Transverse colon (tissue), 4 donors: ENCODE results near the gene MSI2. TPM values are rescaled to one million over a fixed set of nuclear protein-coding genes. Genes with fewer than 3 reads are reported as not detected.
A peak's percentile ranks its signal among the peaks of the same experiment; 100 is the strongest.

Experiments
- DNase-seq: peaks from one replicate; pipeline ENCODE4 v3.0.0-alpha.2; 2019
- H3K27ac ChIP-seq, 4 donors: fragments of 200-600 bp; sonication (generic); 2 replicates each; pipeline ENCODE4 v1.5.1; 2016 to 2018; ENCODE audit warnings: inconsistent platforms in 4 of 4
- H3K27me3 ChIP-seq: fragments of 200-600 bp; sonication (generic); 2 replicates; pipeline ENCODE4 v1.5.1; 2017; ENCODE audit warnings: inconsistent platforms
- H3K36me3 ChIP-seq, 4 donors: fragments of 200-600 bp; sonication (generic); 2 replicates each; pipeline ENCODE4 v1.5.1; 2017 to 2019; ENCODE audit warnings: inconsistent platforms in 4 of 4
- H3K4me1 ChIP-seq, 4 donors: fragments of 200-600 bp; sonication (generic); 2 replicates each; pipeline ENCODE4 v1.5.1; 2017 to 2020; ENCODE audit warnings: inconsistent platforms in 4 of 4
- H3K4me3 ChIP-seq, 4 donors: fragments of 200-600 bp; sonication (generic); 1 replicate in 1 of 4; 2 replicates in 3 of 4; pipeline versions ENCODE4 v1.5.1 to v1.6.1; 2017 to 2019; ENCODE audit warnings: inconsistent platforms in 4 of 4
- H3K9me3 ChIP-seq, 2 donors: fragments of 200-600 bp; sonication (generic); 2 replicates each; pipeline ENCODE4 v1.5.1; 2017 to 2019; ENCODE audit warnings: inconsistent platforms in 2 of 2
- EP300 ChIP-seq: sonication (generic); formaldehyde crosslinking; IDR thresholded peaks from one replicate; pipeline ENCODE4 v1.6.1; 2017; ENCODE audit warnings: antibody characterized with exemption, low read depth
- POLR2A ChIP-seq: fragments of 450-650 bp; IDR thresholded peaks from one replicate; pipeline ENCODE4 v1.6.1; 2016; ENCODE audit warnings: antibody characterized with exemption, mild to moderate bottlenecking, moderate library complexity
- POLR2AphosphoS5 ChIP-seq, 3 donors: sonication (generic); formaldehyde crosslinking; IDR thresholded peaks; one replicate each; pipeline ENCODE4 v1.6.1; 2016; ENCODE audit warnings: antibody characterized with exemption in 3 of 3
- WGBS, 2 donors: methylation state at CpG; one replicate each; pipeline ENCODE4 v1.1.5; 2018; ENCODE audit warnings: low coverage in 1 of 2; 5-methylcytosine and 5-hydroxymethylcytosine counted together
- in situ Hi-C, 4 donors: fragments of 200-750 bp; cut with MboI; loops; one replicate each; pipeline versions ENCODE4 v1.15.0 to v1.15.1; 2017; ENCODE audit warnings: low sequenced_read_pairs in 3 of 4, low pct_ligation_motif_present in 1 of 4, low pct_unique_long_range_greater_than_20kb in 1 of 4
- intact Hi-C: fragments of 100-400 bp; cut with DNase I; formaldehyde crosslinking; loops from one replicate; pipeline ENCODE4 v1.15.1; 2023; ENCODE audit warnings: low total_unique reads
- total RNA-seq, 4 donors: library from RNA; depleted of rRNA; stranded (reverse); fragments of >200 nt; gene quantifications; one replicate each; pipeline ENCODE4 v1.1.0, GENCODE V29; 2016
- TF ChIP-seq, protein P1 (sequence below), 5 experiments: fragments of 200-600 bp in 3 of 5; fragments of 450-650 bp in 2 of 5; sonication (generic) in 3 of 5; IDR thresholded peaks; 1 replicate in 2 of 5; 2 replicates in 3 of 5; pipeline ENCODE4 v1.5.1; 2016 to 2017; ENCODE audit warnings: antibody characterized with exemption in 5 of 5, inconsistent platforms in 3 of 5, mild to moderate bottlenecking in 2 of 5, moderate library complexity in 1 of 5

The MSI2 gene
- total RNA-seq, 4 donors from 2014 or later = 20.6 to 36.0 (median 29.3) TPM

DNA sequence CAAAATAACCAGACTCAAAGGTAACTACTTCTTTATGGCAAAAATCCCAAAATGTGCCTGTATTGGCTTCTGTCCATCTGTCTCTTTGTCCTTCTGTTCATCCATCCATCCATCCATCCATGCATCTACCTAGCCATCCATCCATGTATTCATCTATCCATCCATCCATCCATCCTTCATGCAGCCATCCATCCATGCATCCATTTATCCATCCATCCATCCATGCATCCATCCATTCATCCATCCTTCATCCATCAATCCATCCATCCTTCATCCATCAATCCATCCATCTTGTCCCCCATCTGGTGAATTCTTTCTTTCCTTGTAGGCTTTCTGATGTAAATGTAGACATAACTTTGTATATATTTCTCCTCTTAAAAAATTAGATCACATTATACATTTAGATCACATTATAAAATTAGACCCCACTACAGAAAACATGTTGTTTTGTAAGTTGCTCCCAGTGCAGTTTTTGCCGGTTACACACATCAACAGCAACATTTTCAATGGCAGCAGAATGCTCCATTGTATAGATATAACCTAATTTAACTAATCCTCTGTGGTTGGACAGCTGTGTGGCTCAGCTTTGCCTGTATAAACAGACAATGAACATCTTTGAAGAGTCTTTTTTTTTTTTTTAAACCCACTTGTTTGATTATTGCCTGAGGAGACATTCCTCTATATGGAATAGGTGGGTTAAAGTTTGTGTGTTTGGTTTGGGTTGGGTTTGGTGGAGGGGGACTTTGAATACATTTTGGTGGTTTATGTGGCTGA is 72.0 kb downstream of the MSI2 start:
- TF ChIP-seq POLR2AphosphoS5 (IDR thresholded peaks at IDR 0.05) (no peak), POLR2A (no peak), EP300 (no peak)
- TF ChIP-seq, protein P1, sequence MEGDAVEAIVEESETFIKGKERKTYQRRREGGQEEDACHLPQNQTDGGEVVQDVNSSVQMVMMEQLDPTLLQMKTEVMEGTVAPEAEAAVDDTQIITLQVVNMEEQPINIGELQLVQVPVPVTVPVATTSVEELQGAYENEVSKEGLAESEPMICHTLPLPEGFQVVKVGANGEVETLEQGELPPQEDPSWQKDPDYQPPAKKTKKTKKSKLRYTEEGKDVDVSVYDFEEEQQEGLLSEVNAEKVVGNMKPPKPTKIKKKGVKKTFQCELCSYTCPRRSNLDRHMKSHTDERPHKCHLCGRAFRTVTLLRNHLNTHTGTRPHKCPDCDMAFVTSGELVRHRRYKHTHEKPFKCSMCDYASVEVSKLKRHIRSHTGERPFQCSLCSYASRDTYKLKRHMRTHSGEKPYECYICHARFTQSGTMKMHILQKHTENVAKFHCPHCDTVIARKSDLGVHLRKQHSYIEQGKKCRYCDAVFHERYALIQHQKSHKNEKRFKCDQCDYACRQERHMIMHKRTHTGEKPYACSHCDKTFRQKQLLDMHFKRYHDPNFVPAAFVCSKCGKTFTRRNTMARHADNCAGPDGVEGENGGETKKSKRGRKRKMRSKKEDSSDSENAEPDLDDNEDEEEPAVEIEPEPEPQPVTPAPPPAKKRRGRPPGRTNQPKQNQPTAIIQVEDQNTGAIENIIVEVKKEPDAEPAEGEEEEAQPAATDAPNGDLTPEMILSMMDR (IDR thresholded peaks at IDR 0.05) = no peak
- Histone ChIP-seq H3K9me3 (no peaks in the 10 kb centered on the region), H3K27me3 (no peaks in the 10 kb centered on the region), H3K4me3 (no peak overlapping the region), H3K4me1 (no peaks in the 10 kb centered on the region), H3K27ac (no peak overlapping the region), H3K36me3 (no peaks in the 10 kb centered on the region)
- intact Hi-C loops (no loop called here), in situ Hi-C loops (no loop called here)
- WGBS, 2 donors = 82 to 83% methylated on average over 1 of the region's 1 CpG
- no peak for DNase-seq

GRCh38 chr17:57329380-57330214 is 73.3 kb downstream of the MSI2 start:
- H3K27ac ChIP-seq = peak overlapping the region in 3 of 4 donors; percentile 1 to 13 (median 11)
- no peak for DNase-seq

GRCh38 chr17:57330587-57330986 is 74.3 kb downstream of the MSI2 start:
- DNase-seq = no peak
- no peak overlapping the region for H3K4me3 ChIP-seq
- 96 to 98% methylated on average over 5 to 6 of the region's 6 CpGs for WGBS, 2 donors
- in situ Hi-C loops (no loop called here), intact Hi-C loops (no loop called here)
- no peaks in the 10 kb centered on the region for H3K4me1 ChIP-seq
- H3K9me3 ChIP-seq = no peaks in the 10 kb centered on the region
- no peaks in the 10 kb centered on the region for H3K27me3 ChIP-seq
- H3K36me3 ChIP-seq = no peaks in the 10 kb centered on the region
- TF ChIP-seq, protein P1 (IDR thresholded peaks at IDR 0.05) = no peak
- no peak for TF ChIP-seq POLR2AphosphoS5 (IDR thresholded peaks at IDR 0.05)
- TF ChIP-seq POLR2A = no peak
- no peak for TF ChIP-seq EP300
- H3K27ac ChIP-seq = no peak overlapping the region

More at GRCh38 chr17:57329380-57330214, 73.3 kb downstream of the MSI2 start:
- 73 to 84% methylated on average over 9 of the region's 9 CpGs for WGBS, 2 donors
- H3K4me3 ChIP-seq = no peak overlapping the region
- H3K9me3 ChIP-seq = no peaks in the 10 kb centered on the region
- TF ChIP-seq POLR2A (no peak), POLR2AphosphoS5 (IDR thresholded peaks at IDR 0.05) (no peak), EP300 (no peak)
- TF ChIP-seq, protein P1 (IDR thresholded peaks at IDR 0.05) = no peak
- no peaks in the 10 kb centered on the region for H3K27me3 ChIP-seq
- no peaks in the 10 kb centered on the region for H3K4me1 ChIP-seq
- H3K36me3 ChIP-seq = no peaks in the 10 kb centered on the region
- intact Hi-C loops = no loop called here
- in situ Hi-C loops = no loop called here

DNA sequence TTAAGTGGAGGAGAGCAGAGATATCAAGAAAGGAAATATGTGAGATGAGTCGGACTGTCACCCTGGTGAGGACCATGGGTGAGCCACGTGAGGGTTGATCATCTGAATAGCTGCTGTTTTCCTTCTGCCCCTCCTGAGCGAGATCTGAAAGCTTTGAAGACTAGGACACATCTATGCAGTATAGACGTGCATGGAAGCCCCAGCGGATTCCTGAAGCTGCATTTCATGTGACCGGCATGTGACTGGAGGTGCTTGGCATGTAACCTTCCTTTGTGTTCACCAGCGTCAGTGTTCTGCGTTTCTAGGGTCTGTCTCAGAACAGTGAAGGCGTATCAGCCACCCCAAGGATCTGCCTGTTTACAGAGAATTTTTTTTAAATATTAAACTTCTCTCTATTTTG is 75.1 kb downstream of the MSI2 start:
- 80 to 96% methylated on average over 1 to 9 of the region's 9 CpGs for WGBS, 2 donors

More for the DNA sequence above, 75.1 kb downstream of the MSI2 start:
- intact Hi-C loops (no loop called here), in situ Hi-C loops (no loop called here)
- no peaks in the 10 kb centered on the region for H3K9me3 ChIP-seq
- no peak overlapping the region for H3K27ac ChIP-seq
- no peaks in the 10 kb centered on the region for H3K4me1 ChIP-seq
- H3K4me3 ChIP-seq = no peak overlapping the region
- H3K27me3 ChIP-seq = no peaks in the 10 kb centered on the region
- no peak for DNase-seq
- H3K36me3 ChIP-seq = no peaks in the 10 kb centered on the region
- TF ChIP-seq, protein P1 (IDR thresholded peaks at IDR 0.05) = no peak
- TF ChIP-seq EP300 (no peak), POLR2A (no peak), POLR2AphosphoS5 (IDR thresholded peaks at IDR 0.05) (no peak)
